Mucosa of descending colon (tissue), 3 donors: ENCODE data around the gene GNG7. TPM values are rescaled to one million over a fixed set of nuclear protein-coding genes. Genes with fewer than 3 reads are reported as not detected.
"Not testable (repeated sequence)": the region's sequence is repeated elsewhere in the genome, so short reads cannot be mapped to it uniquely, and the experiment has no call there.

Source experiments
- ATAC-seq: fragments of 200-7000 bp; cut with Tn5 transposase; one replicate; pipeline ENCODE4 v1.9.1; 2020; ENCODE audit warnings: mild to moderate bottlenecking, moderate library complexity
- DNase-seq, 3 donors: peaks; one replicate each; pipeline ENCODE4 v3.0.0-alpha.2; 2020
- H3K36me3 ChIP-seq: fragments of 200-600 bp; one replicate; pipeline ENCODE4 v1.8.0; 2021; ENCODE audit warnings: low read depth, mild to moderate bottlenecking
- H3K4me1 ChIP-seq: fragments of 200-600 bp; one replicate; pipeline ENCODE4 v1.8.0; 2021; ENCODE audit warnings: low read depth, mild to moderate bottlenecking
- H3K4me3 ChIP-seq: fragments of 200-600 bp; one replicate; pipeline ENCODE4 v1.8.0; 2021; ENCODE audit warnings: mild to moderate bottlenecking
- H3K9me3 ChIP-seq: fragments of 200-600 bp; one replicate; pipeline ENCODE4 v1.8.0; 2021; ENCODE audit warnings: mild to moderate bottlenecking
- CTCF ChIP-seq: fragments of 200-600 bp; IDR thresholded peaks from one replicate; pipeline ENCODE4 v1.8.0; 2022; ENCODE audit warnings: antibody characterized with exemption, mild to moderate bottlenecking
- intact Hi-C, 2 donors: fragments of 100-400 bp; cut with DNase I in 1 of 2; cut with micrococcal nuclease in 1 of 2; formaldehyde crosslinking; loops; one replicate each; pipeline versions ENCODE4 v1.11.0 to v1.11.1; 2022; cut with DNase I, micrococcal nuclease
- total RNA-seq, 3 donors: library from RNA; stranded (reverse); fragmentation: NEBNext Ultra II Directional in 2 of 3; extraction: Animal tissue kit (Norgen Biotek cat#: 25700) in 2 of 3; gene quantifications; one replicate each; pipeline versions ENCODE4 v1.2.1 to v1.2.4, GENCODE V29; 2021 to 2023
- donor health status: DM: no; HTN: no; CAD: no; lungs with moderate emphysema.
- donor health status: DM: no; HTN: no; CAD: no.
- donor health status: DM: no; HTN: yes; CAD: no.

Gene GNG7
- total RNA-seq, 3 donors from 2014 or later, result 2.5 to 6.9 (median 2.9) TPM

DNA sequence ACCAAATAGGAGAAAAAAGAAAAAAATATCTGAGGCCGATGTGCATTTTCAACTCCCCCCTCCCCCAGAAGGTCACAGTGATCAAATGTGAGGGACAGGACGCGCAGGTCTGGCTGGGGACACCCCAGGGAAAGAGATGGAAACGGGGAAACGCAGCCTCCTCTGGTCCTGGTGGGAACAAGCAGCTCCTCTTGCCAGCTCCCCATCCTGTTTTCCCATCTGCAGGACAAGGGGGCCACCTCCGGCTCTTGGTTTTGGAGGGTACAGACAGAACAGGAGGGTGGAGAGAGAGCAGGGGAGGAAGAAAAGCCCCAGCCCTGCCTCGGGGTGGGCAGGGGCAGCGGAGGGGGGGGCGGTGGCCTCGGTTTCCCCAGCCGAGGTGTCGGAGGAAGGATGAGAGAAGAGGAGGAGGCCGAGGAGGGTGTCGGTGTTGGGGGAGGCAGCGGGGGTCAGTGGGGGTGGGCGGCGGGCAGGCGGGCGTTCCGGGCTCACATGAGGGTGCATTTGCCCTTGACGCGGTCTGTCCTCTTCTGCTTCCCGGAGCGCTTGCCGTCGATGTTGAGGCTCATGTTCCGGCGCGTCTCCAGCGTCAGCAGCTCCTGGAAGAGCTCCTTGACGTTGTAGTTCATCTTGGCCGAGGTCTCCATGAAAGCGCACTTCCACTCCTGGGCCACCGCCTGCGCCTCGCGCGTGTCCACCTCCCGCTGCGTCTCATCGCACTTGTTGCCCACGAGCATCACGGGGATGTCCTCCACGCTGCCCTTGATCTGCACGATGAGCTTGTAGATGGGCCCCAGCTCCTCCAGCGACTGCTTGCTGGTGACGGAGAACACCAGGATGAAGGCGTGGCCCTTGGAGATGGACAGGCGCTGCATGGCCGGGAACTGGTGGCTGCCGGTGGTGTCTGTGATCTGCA lies 14.5 kb upstream of the GNG7 start:
- Histone ChIP-seq H3K4me1 (no peaks in the 10 kb centered on the region), H3K36me3 (no peaks in the 10 kb centered on the region), H3K9me3 (peaks cover 8% of the 10 kb centered on the region), H3K4me3 (no peak overlapping the region)
- TF ChIP-seq CTCF, result no peak
- intact Hi-C loops, result no loop called here
- ATAC-seq, result no peak
- DNase-seq, result no peak

DNA sequence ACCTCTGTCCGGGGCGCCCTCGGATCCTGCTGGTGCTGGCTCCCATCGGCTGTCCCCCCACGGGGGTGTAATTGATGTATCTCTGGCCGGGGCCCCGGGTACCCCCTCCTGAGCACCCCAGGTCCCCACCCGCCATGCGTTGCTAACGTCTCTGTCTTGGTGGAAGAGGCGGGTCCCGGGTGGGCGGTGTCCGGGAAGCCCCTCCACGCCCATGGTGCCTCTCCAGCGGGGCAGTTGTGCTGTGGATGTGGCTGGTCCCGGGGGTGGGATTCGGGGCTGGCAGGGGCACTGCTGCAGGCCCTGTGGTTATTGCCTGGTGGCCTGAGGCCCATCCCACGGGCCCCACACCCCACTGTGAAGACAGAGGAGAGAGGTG lies 13.8 kb upstream of the GNG7 start:
- H3K36me3 ChIP-seq, result no peaks in the 10 kb centered on the region
- H3K9me3 ChIP-seq, result peaks cover 8% of the 10 kb centered on the region
- DNase-seq, result no peak
- TF ChIP-seq CTCF, result no peak
- H3K4me3 ChIP-seq, result no peak overlapping the region
- H3K4me1 ChIP-seq, result no peaks in the 10 kb centered on the region
- ATAC-seq, result no peak
- intact Hi-C loops, result no loop called here

GRCh38 chr19:2715470-2716274 lies 13.2 kb upstream of the GNG7 start:
- DNase-seq (no peak), ATAC-seq (no peak)
- H3K36me3 ChIP-seq, result no peaks in the 10 kb centered on the region
- no peak for TF ChIP-seq CTCF
- intact Hi-C loops, result no loop called here
- H3K4me1 ChIP-seq, result no peaks in the 10 kb centered on the region
- no peak overlapping the region for H3K4me3 ChIP-seq
- H3K9me3 ChIP-seq, result peaks cover 8% of the 10 kb centered on the region

DNA sequence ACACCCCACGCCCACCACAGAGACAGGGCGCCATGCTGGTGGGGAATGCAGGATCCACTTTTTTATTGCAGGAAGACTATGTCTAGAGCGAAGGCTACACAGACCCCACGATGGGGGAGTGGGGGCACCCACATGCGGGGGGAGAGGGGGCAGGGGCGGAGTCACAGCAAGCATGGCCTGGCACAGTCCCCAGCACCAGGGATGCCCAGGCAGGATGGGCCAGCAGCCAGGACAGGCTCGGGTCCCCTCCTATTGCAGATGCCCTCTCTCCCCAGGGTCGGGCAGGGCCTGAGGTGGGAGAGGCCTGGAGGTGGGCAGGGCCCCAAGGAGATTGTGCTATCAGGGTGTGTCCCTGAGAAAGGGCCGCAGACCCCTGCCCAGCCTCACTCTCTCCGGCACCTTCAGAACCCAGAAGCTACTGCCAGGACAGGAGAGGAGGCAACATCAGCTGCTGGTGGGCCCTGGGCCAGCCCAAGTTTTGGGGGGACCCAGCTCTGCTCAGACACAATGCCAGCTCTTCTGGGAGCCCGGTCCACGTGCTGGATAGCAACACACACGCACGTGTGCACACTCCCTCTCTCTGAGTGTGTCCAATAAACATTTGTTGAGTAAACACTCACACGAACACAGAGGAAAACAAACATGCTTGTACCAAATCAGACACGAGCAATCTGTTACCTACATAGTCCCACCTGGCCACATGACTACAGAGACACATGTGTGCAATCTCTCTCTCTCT lies 12.2 kb upstream of the GNG7 start:
- Histone ChIP-seq H3K4me3 (no peak overlapping the region), H3K4me1 (no peaks in the 10 kb centered on the region), H3K9me3 (peaks cover 8% of the 10 kb centered on the region), H3K36me3 (no peaks in the 10 kb centered on the region)
- no peak for DNase-seq
- no peak for TF ChIP-seq CTCF
- intact Hi-C loops, result no loop called here
- ATAC-seq, result no peak

DNA sequence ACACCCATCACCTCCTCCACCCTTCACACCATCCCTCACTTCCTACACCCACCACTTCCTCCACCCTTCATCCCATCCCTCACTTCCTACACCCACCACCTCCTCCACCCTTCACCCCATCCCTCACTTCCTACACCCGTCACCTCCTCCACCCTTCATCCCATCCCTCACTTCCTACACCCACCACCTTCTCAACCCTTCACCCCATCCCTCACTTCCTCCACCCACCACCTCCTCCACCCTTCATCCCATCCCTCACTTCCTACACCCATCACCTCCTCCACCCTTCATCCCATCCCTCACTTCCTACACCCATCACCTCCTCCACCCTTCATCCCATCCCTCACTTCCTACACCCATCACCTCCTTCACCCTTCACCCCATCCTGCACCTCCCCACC lies 11.6 kb upstream of the GNG7 start:
- H3K4me1 ChIP-seq, H3K36me3 ChIP-seq, H3K9me3 ChIP-seq, intact Hi-C loops, ATAC-seq, DNase-seq, H3K4me3 ChIP-seq: not testable (repeated sequence)

- H3K4me3 ChIP-seq, H3K36me3 ChIP-seq, H3K4me1 ChIP-seq, intact Hi-C loops, ATAC-seq, DNase-seq, H3K9me3 ChIP-seq: not testable (repeated sequence)
These were observed 10.7 kb upstream of the GNG7 start for GRCh38 chr19:2713170-2713569.
